ENCODE results near the gene ADGRL2.

- TF ChIP-seq, protein P1, sequence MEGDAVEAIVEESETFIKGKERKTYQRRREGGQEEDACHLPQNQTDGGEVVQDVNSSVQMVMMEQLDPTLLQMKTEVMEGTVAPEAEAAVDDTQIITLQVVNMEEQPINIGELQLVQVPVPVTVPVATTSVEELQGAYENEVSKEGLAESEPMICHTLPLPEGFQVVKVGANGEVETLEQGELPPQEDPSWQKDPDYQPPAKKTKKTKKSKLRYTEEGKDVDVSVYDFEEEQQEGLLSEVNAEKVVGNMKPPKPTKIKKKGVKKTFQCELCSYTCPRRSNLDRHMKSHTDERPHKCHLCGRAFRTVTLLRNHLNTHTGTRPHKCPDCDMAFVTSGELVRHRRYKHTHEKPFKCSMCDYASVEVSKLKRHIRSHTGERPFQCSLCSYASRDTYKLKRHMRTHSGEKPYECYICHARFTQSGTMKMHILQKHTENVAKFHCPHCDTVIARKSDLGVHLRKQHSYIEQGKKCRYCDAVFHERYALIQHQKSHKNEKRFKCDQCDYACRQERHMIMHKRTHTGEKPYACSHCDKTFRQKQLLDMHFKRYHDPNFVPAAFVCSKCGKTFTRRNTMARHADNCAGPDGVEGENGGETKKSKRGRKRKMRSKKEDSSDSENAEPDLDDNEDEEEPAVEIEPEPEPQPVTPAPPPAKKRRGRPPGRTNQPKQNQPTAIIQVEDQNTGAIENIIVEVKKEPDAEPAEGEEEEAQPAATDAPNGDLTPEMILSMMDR (IDR thresholded peaks at IDR 0.05): no peak
- TF ChIP-seq POLR2A (IDR thresholded peaks at IDR 0.05): no peak
Measured at GRCh38 chr1:81950591-81951244, 150.0 kb downstream of the ADGRL2 start.
